ENCODE results near the gene DNAJB11.
"Not testable (repeated sequence)": the region's sequence is repeated elsewhere in the genome, so short reads cannot be mapped to it uniquely, and the experiment has no call there.

The DNAJB11 gene

GRCh38 chr3:186582541-186582940 lies 12.0 kb downstream of the DNAJB11 start:
- in situ Hi-C loops (cut with HindIII; ENCODE audit: low sequenced_read_pairs) = no loop called here
- no peak for TF ChIP-seq CTCF (IDR thresholded peaks at IDR 0.05; ENCODE audit: low read depth, low read length)
- DNase-seq (ENCODE audit: low read depth, low spot score) = no peak
- no peak overlapping the region for H3K4me3 ChIP-seq (ENCODE audit: low read depth, low read length)

GRCh38 chr3:186583831-186584230 lies 13.3 kb downstream of the DNAJB11 start:
- in situ Hi-C loops (cut with HindIII; ENCODE audit: low sequenced_read_pairs) = no loop called here
- peak; percentile 22 for DNase-seq (ENCODE audit: low read depth, low spot score)
- H3K4me3 ChIP-seq (ENCODE audit: low read depth, low read length) = no peak overlapping the region
- TF ChIP-seq CTCF (IDR thresholded peaks at IDR 0.05; ENCODE audit: low read depth, low read length) = no peak

GRCh38 chr3:186586245-186586644 lies 15.7 kb downstream of the DNAJB11 start:
- DNase-seq (ENCODE audit: low read depth, low spot score); H3K4me3 ChIP-seq (ENCODE audit: low read depth, low read length); in situ Hi-C loops (cut with HindIII; ENCODE audit: low sequenced_read_pairs): not testable (repeated sequence)

- in situ Hi-C loops (cut with HindIII; ENCODE audit: low sequenced_read_pairs) = no loop called here
- no peak for DNase-seq (ENCODE audit: low read depth, low spot score)
- TF ChIP-seq CTCF (IDR thresholded peaks at IDR 0.05; ENCODE audit: low read depth, low read length) = no peak
- H3K4me3 ChIP-seq (ENCODE audit: low read depth, low read length) = no peak overlapping the region
Observed at GRCh38 chr3:186587183-186587582, 16.7 kb downstream of the DNAJB11 start.

GRCh38 chr3:186588632-186589031 lies 18.1 kb downstream of the DNAJB11 start:
- no peak for TF ChIP-seq CTCF (IDR thresholded peaks at IDR 0.05; ENCODE audit: low read depth, low read length)
- no peak for DNase-seq (ENCODE audit: low read depth, low spot score)
- no peak overlapping the region for H3K4me3 ChIP-seq (ENCODE audit: low read depth, low read length)
- in situ Hi-C loops (cut with HindIII; ENCODE audit: low sequenced_read_pairs) = no loop called here

GRCh38 chr3:186589121-186589520 lies 18.6 kb downstream of the DNAJB11 start:
- no peak for DNase-seq (ENCODE audit: low read depth, low spot score)
- in situ Hi-C loops (cut with HindIII; ENCODE audit: low sequenced_read_pairs) = no loop called here
- no peak overlapping the region for H3K4me3 ChIP-seq (ENCODE audit: low read depth, low read length)
- peak; percentile 36 for TF ChIP-seq CTCF (IDR thresholded peaks at IDR 0.05; ENCODE audit: low read depth, low read length)

- H3K4me3 ChIP-seq (ENCODE audit: low read depth, low read length) = no peak overlapping the region
- no peak for DNase-seq (ENCODE audit: low read depth, low spot score)
- TF ChIP-seq CTCF (IDR thresholded peaks at IDR 0.05; ENCODE audit: low read depth, low read length) = no peak
- in situ Hi-C loops (cut with HindIII; ENCODE audit: low sequenced_read_pairs) = no loop called here
Observed at GRCh38 chr3:186589856-186590579, 19.5 kb downstream of the DNAJB11 start.

Measured in astrocyte of the spinal cord (primary cell).